8988T (cell line): ENCODE data around the gene CNGA3.

Experiments
- DNase-seq: peaks from one replicate; pipeline ENCODE4 v3.0.0; 2011

The CNGA3 gene

GRCh38 chr2:98329549-98329948, 16.7 kb upstream of the CNGA3 start:
- DNase-seq, result no peak

- DNase-seq, result no peak
These were observed 13.3 kb upstream of the CNGA3 start for GRCh38 chr2:98332989-98333388.

- no peak for DNase-seq
These were observed 12.3 kb upstream of the CNGA3 start for GRCh38 chr2:98333922-98334321.

- DNase-seq, result no peak
These were observed 11.7 kb upstream of the CNGA3 start for GRCh38 chr2:98334439-98335078.

DNA sequence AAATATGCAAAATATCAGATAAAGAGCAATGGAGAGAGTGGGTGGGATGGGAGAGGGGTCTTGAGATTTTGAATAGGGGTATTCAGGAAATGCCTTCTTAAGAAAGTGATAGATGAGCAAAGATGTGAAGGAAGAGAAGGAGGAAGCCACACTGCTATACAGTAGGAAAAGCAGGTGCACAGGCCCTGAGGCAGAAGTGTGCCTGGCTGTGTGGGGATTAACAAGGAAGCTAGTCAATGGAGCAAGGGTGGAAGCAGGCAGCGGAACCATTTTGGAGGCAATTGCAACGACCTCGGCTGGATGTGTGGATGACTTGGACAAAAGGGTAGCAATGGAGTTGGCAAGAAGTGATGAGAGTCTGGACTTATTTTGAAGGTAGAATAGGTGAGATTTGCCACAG, 11.0 kb upstream of the CNGA3 start:
- DNase-seq, result no peak

DNA sequence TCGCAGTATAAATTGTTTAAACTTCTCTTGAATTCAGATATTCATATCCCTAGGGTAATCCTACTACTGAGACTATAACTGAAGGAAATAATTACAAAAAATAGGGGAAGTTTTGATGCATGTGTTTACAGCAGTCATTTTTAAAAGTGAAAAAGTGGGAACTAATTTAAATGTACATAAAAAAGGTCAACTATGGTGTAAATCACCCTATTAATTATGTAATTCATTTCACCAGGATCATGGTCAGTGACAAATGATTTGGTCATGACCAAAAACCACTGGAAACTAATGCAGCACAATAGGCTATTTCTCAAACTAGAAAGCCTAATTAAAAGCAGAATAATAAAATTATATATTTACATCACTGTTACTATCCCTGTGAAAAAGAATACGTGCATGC, 5.0 kb upstream of the CNGA3 start:
- no peak for DNase-seq

DNA sequence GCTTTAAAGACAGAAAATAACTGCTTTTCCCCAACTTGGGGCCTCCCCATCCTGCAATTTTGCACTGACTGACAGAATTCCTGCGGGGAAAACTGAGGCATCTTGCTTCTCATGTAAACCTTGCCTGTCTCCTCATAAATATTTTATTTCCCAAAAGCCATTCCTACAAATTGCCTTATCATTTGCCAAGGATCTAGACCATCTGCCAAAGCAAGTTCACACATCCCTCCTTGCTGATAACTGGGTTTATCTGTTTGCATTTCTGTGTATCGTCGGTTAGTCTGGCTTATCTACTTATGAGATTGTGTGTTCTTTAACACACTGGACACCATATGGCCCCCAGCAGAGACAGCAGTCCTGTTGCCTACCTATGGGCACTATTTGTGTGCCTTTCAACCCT, 3.0 kb upstream of the CNGA3 start:
- no peak for DNase-seq

- DNase-seq, result no peak
These were observed 1.2 kb downstream of the CNGA3 start for GRCh38 chr2:98347298-98348065.

DNA sequence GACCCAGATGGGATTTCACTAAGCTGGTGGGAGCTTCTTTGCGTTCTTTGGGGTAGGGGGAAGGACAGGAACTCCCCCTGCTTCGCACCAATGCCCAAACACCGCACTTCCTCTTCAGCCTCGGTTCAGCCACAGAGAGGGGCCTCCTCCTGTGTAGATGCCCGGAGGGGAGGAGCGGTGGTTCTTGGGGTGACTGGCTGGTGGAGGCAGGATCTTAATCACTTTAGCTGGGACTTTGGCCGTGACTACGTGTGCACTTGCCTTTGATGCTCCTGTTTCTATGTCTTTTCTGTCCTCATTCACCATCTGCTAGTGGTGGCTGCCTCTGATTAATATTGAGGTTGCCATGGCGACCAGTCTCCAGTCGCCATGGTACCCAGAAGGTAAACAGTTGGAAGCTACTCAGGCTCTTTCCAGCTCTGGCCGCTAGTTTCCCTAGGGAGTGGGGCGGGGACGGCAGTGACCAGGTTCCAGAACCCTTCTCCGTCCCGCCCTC, 1.9 kb downstream of the CNGA3 start:
- DNase-seq, result no peak

- no peak for DNase-seq
These were observed 4.2 kb downstream of the CNGA3 start for GRCh38 chr2:98350411-98350810.

- DNase-seq, result no peak
These were observed 9.6 kb downstream of the CNGA3 start for GRCh38 chr2:98355881-98356280.

DNA sequence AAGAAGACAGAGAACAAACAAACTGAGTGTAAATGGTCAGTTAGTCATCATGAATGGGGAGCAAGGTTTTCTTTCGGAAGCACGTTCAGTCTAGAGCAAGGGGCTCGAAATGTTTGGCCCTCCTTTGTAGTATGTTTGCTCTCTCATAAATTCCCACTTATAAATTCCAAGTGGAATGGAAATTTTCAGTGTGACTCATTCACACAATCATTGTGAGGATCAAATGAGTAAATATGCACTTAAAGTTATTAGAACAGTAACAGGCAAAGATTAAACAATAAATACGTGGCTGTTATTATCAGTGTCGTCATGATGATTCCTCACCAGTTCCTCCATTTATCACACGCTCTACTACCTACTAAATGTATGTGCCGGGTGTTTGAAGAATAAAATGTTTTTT, 10.5 kb downstream of the CNGA3 start:
- DNase-seq, result no peak

- no peak for DNase-seq
These were observed 11.6 kb downstream of the CNGA3 start for GRCh38 chr2:98357849-98358248.

- no peak for DNase-seq
These were observed 13.7 kb downstream of the CNGA3 start for GRCh38 chr2:98359986-98360385.

- no peak for DNase-seq
These were observed 21.5 kb downstream of the CNGA3 start for GRCh38 chr2:98367721-98368120.

DNA sequence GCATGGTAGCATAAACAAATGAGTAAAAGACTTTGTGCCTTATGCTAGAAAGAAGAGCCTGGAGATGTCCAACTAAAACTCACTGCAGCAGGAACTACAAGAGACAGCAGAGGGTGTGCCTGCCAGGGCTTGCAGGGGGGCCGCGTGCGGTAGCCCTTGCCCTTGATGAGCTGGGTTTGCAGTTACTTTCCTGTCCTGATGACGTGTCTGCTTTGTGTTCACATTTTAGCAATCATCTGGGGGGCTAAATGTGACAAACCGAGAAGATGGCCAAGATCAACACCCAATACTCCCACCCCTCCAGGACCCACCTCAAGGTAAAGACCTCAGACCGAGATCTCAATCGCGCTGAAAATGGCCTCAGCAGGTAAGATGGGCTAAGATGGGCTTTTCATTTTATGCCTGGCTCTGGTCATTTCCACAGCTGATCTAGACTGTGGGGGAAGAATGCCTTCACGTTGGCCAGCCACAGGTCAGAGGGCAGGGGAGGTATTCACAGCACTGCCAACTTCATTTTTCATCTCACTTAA, 23.5 kb downstream of the CNGA3 start:
- no peak for DNase-seq

- DNase-seq, result no peak
These were observed 25.9 kb downstream of the CNGA3 start for GRCh38 chr2:98372121-98372520.

DNA sequence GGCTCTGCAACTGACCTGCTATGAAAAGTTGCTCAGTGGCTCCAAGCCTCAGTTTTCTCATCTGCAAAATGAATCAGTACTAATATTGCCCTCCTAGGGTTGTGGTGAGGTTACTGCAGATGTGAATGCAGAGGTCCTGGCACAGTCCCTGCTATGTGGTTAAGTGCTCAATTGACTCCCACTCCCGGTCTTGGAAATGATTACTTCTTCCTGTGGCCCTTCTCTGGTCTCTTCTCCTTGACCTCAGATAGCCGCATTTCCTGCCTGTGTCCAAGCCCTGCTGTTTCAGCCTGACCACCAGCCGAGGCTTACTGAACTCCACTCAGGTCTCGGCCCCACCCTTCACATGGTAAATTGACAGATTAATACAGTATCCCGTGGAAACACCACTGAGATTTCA, 26.3 kb downstream of the CNGA3 start:
- no peak for DNase-seq

DNA sequence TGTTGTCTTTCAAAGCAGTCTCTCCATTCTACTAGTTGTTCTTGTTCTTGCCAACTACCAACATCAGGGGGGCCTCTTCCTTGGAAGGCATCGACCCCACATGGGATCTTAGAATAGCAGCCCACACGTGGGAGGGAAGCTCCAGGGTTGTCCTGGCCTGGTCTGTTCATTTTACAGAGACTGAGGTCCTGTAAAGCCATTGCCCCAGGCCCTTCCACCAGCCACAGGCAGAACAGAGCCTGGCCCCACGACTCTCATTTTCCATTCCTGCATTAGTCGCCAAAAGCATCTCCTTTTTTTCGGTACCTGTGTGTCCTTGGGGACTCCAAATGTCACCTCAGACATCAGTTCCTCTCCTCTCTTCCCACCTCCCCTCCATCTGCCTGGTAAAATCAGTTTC, 28.0 kb downstream of the CNGA3 start:
- no peak for DNase-seq

- no peak for DNase-seq
These were observed 28.8 kb downstream of the CNGA3 start for GRCh38 chr2:98374958-98375570.

DNA sequence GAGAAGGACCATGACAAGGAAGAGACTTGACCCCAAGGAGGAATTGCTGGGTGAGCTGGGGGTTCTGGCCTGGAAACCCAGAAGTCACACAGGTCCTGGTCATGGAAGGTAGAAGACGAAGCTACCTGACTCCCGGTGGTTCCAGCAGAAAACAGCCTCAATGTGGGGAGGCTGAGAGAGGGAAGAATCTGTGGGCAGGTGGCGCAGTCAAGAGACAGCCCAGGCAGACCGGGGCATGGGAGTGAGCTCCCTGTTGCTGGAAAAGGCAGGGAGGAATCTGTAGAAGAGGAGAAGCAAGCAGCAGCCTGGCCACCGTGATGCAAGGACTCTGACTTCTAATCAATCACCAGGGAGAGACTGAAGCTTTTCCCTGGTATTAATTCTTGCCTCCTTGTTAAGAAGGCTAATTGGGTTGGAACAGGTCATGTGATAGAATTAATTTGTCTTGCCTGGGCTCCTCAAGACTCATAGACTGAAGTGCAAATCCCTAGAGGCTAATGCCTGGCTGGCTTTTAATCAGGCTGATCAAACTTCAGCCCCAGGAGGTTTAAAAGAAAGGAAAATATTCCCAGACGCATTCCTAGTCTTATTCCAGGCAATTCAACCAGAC, 30.1 kb downstream of the CNGA3 start:
- DNase-seq, result no peak

DNA sequence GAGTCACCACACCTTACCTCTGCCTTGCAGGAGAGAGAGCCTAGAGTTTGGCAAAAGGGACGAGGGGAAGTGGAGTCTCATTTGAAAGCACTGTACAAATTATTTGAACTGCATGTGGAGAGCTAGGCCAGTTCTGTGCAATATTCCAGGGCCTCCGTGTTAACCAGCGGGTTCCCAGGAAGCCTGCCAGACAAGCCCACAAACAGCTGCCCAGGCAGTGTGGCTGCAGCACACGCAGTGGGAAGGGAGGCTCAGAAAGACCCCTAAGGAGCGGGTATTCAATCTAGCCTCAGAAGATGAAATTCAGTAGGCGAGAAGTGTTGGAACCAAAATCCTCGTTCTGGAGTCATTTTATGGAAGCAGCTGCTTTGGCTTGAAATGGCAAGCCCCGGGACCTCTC, 30.7 kb downstream of the CNGA3 start:
- DNase-seq, result no peak

- no peak for DNase-seq
These were observed 31.3 kb downstream of the CNGA3 start for GRCh38 chr2:98377544-98377943.

- no peak for DNase-seq
These were observed 31.9 kb downstream of the CNGA3 start for GRCh38 chr2:98378196-98378595.
